ENCODE results near the gene MYB.
A peak's percentile ranks its signal among the peaks of the same experiment; 100 is the strongest.
"Not testable (repeated sequence)": the region's sequence is repeated elsewhere in the genome, so short reads cannot be mapped to it uniquely, and the experiment has no call there.

Gene MYB

DNA sequence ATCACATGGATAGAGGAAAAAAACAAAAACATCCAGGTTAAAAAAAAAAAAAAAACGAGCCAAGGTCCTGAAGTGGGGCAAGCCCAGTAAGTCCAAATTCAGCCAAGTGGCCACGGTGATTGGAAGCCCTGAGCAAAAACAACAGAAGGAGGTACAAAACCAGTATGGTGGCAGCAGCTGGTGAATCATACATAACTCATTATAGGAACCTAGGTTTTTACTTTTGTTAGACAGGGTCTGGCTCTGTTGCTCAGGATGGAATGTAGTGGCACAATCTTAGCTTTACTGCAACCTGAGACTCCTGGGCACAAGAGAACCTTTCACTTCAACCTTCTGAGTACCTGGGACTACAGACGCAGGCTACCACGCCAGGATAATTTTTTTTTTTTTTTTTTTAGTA, 22.7 kb upstream of the MYB start:
- H3K4me3 ChIP-seq (ENCODE audit: low read depth, low read length): no peak overlapping the region
- TF ChIP-seq, protein P1, sequence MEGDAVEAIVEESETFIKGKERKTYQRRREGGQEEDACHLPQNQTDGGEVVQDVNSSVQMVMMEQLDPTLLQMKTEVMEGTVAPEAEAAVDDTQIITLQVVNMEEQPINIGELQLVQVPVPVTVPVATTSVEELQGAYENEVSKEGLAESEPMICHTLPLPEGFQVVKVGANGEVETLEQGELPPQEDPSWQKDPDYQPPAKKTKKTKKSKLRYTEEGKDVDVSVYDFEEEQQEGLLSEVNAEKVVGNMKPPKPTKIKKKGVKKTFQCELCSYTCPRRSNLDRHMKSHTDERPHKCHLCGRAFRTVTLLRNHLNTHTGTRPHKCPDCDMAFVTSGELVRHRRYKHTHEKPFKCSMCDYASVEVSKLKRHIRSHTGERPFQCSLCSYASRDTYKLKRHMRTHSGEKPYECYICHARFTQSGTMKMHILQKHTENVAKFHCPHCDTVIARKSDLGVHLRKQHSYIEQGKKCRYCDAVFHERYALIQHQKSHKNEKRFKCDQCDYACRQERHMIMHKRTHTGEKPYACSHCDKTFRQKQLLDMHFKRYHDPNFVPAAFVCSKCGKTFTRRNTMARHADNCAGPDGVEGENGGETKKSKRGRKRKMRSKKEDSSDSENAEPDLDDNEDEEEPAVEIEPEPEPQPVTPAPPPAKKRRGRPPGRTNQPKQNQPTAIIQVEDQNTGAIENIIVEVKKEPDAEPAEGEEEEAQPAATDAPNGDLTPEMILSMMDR (IDR thresholded peaks at IDR 0.05; ENCODE audit: control insufficient read depth, extremely low read depth, insufficient read depth): no peak
- no peak for DNase-seq (ENCODE audit: low read depth)

DNA sequence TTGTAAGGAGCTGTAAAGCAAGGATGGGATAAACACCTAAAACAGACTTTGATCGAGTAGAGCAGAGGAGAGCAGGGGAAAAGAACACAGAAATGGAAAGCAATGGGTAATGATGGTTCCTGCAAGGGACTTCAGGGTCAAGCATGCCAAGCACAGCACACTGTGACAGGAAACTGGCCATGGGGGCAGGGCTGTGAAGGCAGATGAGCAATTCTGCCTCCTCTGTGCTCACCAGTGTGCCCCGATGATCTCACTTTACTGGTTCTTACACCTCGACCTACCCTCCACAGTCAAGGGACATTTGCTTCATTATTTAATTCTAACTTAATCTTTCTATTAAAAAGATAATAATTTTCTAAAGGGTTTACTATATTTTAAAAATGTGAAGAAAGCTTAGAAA, 21.6 kb upstream of the MYB start:
- TF ChIP-seq, protein P1 (IDR thresholded peaks at IDR 0.05; ENCODE audit: control insufficient read depth, extremely low read depth, insufficient read depth): no peak
- H3K4me3 ChIP-seq (ENCODE audit: low read depth, low read length): no peak overlapping the region
- no peak for DNase-seq (ENCODE audit: low read depth)

DNA sequence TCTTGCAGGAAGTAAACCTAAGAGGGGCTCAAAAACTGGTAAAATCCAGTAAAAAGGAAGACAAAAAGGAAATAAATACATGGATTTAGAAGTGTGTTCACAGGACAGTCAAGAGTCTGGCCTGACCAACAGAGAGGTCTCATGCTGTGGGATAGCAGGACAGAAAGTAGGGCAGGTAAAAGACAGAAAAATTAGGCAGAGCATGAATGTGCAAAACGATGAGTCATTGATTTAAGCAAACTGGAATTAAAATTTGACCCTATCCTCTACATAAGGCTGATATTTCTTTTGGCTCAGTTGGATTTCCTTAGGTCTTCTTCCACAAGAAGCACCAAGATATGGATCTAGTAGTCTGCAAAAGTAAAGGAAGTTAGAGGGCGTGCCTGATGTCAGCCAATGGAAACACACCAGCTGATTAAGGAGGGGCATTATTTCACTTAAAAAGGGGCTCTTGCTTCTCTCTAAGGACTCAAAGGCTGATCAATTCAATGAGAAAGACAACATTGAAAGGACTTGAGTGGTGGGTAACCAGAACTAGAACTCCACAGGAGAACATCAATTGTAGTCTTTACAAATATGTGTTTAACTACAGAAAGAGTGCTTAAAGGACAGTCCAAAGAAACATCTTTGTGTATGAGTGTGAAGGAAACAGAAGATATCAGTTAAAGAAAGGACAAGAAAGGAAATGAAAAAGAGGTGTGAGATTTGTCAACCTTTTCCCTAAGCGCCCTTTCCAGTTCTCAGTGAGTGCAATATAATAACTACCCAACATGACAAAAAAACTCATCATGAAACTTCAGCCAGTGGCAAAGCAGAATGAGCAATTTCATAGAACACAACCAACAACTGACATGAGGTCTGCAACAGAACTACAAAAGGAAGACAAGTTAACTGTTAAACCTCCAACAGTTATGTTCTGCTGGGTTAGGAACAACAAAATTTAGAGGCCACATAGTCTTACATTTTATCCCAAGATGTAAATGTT, 19.4 kb upstream of the MYB start:
- no peak overlapping the region for H3K4me3 ChIP-seq (ENCODE audit: low read depth, low read length)
- DNase-seq (ENCODE audit: low read depth): no peak
- TF ChIP-seq, protein P1 (IDR thresholded peaks at IDR 0.05; ENCODE audit: control insufficient read depth, extremely low read depth, insufficient read depth): no peak

DNA sequence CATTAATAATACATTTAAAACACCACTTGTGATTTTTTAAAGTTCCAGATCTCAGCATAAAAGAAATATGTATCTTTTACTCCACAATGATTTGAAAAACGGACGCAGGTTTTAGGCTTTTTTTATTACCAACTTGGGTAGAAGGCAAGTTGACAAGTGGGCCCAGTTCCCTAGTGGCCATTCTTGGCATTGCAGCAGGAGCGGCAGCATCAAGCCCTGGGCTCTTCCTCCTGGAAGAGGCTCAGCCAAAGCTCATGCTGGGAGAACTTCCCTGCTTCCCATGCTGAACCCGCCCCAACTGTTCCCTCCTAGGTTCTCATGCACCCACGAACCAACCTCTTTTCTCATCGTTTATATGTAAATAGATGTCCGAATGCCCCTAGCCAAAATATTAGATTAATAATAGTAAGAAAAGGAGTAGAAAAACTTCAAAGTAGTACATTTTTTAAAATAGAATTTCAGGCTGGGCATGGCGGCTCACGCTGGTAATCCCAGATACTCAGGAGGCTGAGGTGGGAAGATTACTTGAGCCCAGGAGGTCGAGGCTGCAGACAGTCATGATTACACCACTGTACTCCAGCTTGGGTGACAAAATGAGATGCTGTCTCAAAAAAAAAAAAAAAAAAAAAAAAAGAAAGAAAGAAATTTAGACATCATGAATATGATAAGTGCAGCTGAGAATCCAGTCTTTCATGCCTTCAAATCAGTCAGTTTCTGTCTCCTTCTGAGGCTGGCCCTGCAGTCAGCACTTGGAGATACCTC, 18.2 kb upstream of the MYB start:
- no peak overlapping the region for H3K4me3 ChIP-seq (ENCODE audit: low read depth, low read length)
- TF ChIP-seq, protein P1 (IDR thresholded peaks at IDR 0.05; ENCODE audit: control insufficient read depth, extremely low read depth, insufficient read depth): peak; percentile 32
- no peak for DNase-seq (ENCODE audit: low read depth)

DNA sequence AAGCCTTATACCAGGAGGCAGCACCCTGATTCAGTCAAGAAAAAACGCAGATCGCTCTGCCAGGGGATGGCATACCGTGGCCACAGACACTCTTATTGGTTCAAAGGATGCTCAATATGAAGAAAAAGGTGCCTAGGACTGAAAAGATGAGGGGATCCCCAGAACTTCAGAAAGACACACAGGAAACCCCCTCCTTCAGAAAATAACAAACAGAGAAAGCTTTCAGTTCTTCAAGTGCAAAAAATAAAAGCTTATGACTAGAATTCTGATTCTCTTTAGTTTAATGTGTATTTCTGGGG, 17.7 kb upstream of the MYB start:
- TF ChIP-seq, protein P1 (IDR thresholded peaks at IDR 0.05; ENCODE audit: control insufficient read depth, extremely low read depth, insufficient read depth): no peak
- no peak for DNase-seq (ENCODE audit: low read depth)
- H3K4me3 ChIP-seq (ENCODE audit: low read depth, low read length): no peak overlapping the region

DNA sequence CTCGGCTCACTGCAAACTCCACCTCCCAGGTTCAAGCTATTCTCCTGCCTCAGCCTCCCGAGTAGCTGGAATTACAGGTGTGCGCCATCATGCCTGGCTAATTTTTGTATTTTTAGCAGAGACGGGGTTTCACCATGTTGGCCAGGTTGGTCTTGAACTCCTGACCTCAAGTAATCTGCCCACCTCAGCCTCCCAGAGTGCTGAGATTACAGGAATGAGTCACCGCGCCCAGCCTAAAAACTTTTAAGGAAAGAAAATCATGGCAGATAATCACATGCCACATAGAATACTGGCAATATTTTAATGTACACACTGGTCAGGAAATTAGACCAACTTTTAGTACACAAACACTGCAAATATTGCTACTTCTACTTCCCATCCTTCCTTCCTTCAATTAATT, 16.7 kb upstream of the MYB start:
- not testable (repeated sequence) for DNase-seq (ENCODE audit: low read depth); H3K4me3 ChIP-seq (ENCODE audit: low read depth, low read length)

DNA sequence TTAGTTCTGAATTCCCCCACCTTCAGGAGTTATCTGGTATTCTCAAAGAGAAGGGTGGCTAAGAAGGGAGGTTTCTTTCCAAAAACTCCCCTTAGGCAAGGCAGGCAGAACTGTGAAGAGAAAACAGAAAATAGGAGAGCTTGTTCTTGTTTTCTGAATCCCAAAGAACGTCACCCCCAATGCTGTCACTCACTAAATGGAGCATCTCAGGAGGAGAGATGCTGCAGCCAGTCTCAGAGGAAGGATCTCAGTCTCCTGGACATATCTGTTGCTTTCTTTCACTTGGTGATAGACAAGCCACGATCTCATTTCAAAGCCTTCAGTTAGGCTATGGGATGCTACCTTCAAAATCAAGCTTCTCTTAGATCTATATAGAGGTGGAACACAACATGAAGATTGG, 16.1 kb upstream of the MYB start:
- DNase-seq (ENCODE audit: low read depth): no peak
- TF ChIP-seq, protein P1 (IDR thresholded peaks at IDR 0.05; ENCODE audit: control insufficient read depth, extremely low read depth, insufficient read depth): no peak
- no peak overlapping the region for H3K4me3 ChIP-seq (ENCODE audit: low read depth, low read length)

Data from LNCaP clone FGC (cell line).